Superior temporal gyrus (tissue), 1 donor: ENCODE results near the gene SCN3A.

Experiments used
- DNase-seq: peaks from one replicate; pipeline ENCODE4 v3.0.0-alpha.2; 2016; ENCODE audit errors: extremely low spot score

SCN3A gene

DNA sequence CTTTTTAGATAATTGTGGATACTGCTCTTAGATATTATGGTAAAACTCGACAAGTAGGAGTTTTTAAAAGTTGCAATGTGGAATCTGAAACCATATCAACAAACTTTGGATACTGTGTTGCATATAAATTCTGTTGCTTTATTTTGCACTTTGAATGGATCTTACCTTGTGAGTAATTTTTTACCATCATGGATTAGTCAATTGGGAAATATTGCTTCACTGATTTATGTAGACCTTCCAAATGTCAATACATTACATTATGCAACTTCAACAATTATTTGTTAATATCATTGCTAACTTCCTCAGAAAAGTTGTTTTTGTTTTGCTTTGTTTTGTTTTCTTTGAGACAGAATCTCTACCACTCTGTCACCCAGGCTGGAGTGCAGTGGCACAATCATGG is 146.5 kb downstream of the SCN3A start:
- DNase-seq = no peak

- no peak for DNase-seq
Measured at GRCh38 chr2:165056564-165056963, 147.3 kb downstream of the SCN3A start.

GRCh38 chr2:165055082-165055851 is 148.6 kb downstream of the SCN3A start:
- DNase-seq = peak; percentile 66

GRCh38 chr2:165054652-165055051 is 149.2 kb downstream of the SCN3A start:
- DNase-seq = no peak

DNA sequence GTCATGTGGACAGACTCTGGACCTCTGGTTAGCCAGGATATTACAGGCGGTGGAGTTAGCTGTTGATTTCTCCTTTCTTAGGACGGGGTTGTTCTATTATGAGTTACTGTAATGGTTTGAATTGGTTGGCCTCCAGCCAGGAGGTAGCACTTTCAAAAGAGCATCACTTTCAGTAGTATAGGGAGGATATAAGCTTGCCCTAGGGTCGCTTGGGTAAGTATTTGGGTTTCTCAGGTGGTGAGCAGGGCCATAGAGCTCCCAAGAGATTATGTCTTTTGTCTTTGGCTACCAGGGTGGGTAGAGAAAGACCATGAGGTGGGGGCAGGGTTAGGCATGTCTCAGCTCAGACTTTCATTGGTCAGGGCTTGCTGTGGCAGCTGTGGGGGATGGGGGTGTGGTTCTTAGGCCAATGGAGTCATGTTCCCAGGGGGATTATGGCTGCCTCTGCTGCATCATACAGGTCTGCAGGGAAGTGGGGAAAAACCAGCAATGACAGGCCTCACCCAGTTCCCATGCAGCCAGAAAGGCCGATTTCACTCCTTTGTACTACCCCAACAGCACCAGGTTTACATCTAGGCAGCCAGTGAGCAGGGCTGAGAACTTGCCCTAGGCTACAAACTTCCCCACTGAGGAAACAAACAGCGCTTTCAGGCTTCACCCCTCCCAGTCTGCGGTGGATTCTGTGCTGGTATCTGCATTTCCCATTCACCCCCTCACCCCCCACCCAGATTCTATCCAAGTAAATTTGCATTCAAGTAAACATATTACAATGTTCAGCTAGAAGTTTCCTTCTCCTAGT is 159.1 kb downstream of the SCN3A start:
- no peak for DNase-seq
